K562 (cell line): Measurements from ENCODE around the gene MYL4. TPM values are rescaled to one million over a fixed set of nuclear protein-coding genes. Genes with fewer than 3 reads are reported as not detected.

Experiments used
- ATAC-seq: fragments of 200-7000 bp; cut with Tn5 transposase; 3 replicates; pipeline ENCODE4 v1.9.1; 2020; ENCODE audit warnings: moderate library complexity
- BruUV-seq: library from RNA; stranded (reverse); fragments of 400-500 nt; replicated peaks from 2 replicates; lab custom pipeline; 2021; lab: Mats Ljungman, UMichigan
- CTCF ChIA-PET: fragments of 300-600 bp; formaldehyde crosslinking; extraction: SDS; loops from one replicate; lab custom pipeline; 2021; ENCODE audit warnings: low intra/inter-chr PET ratio; lab: Yijun Ruan, JAX
- POLR2A ChIA-PET: fragments of 300-600, 350-650 bp; sonication (Branson Sonifier 250); formaldehyde crosslinking; extraction: SDS; loops from one replicate; lab custom pipeline; 2021; ENCODE audit warnings: antibody characterized with exemption, inconsistent platforms; lab: Yijun Ruan, JAX
- DNase-seq, 4 experiments: peaks; one replicate each; pipeline versions ENCODE4 v3.0.0 to v3.0.0-alpha.2; 2011 to 2018; ENCODE audit warnings: low spot score in 3 of 4, mixed read lengths in 3 of 4; ENCODE audit errors: extremely low read depth in 1 of 4
- FAIRE-seq: peaks from 2 replicates; lab custom pipeline; 2011; peaks lifted over from hg19 to GRCh38; lab: Jason Lieb, UNC
- H2AFZ ChIP-seq: 2 replicates; pipeline ENCODE4 v1.6.0; 2011; ENCODE audit warnings: low read depth, low read length, control low read depth, inconsistent platforms
- H3K27ac ChIP-seq: fragments of 200-600 bp; 3 replicates; pipeline ENCODE4 v1.8.0; 2011; ENCODE audit warnings: low read depth, mild to moderate bottlenecking, control low read depth, inconsistent platforms, low read length, moderate library complexity, mixed read lengths; ENCODE audit errors: extremely low read depth
- H3K27me3 ChIP-seq, 2 experiments: fragments of 300-600 bp in 1 of 2; 2 replicates in 1 of 2; 3 replicates in 1 of 2; pipeline versions ENCODE4 v1.6.0 to v1.8.0; 2011; ENCODE audit warnings: inconsistent platforms in 2 of 2, low read length in 2 of 2, mild to moderate bottlenecking in 1 of 2, mixed read lengths in 1 of 2, moderate library complexity in 1 of 2; ENCODE audit not compliant: control insufficient read depth in 2 of 2, insufficient read depth in 2 of 2
- H3K36me3 ChIP-seq: fragments of 300-600 bp; 3 replicates; pipeline ENCODE4 v1.8.0; 2011; ENCODE audit warnings: mild to moderate bottlenecking, low read length, inconsistent platforms; ENCODE audit not compliant: control insufficient read depth, insufficient read depth
- H3K4me1 ChIP-seq, 2 experiments: fragments of 200-600 bp in 1 of 2; replicated peaks in 1 of 2; 2 replicates in 1 of 2; 3 replicates in 1 of 2; pipeline versions ENCODE4 v1.5.1 to v1.8.0; 2011; ENCODE audit warnings: inconsistent platforms in 2 of 2, low read length in 2 of 2, mild to moderate bottlenecking in 1 of 2, mixed read lengths in 1 of 2, moderate library complexity in 1 of 2; ENCODE audit not compliant: control insufficient read depth in 2 of 2, insufficient read depth in 2 of 2
- H3K4me2 ChIP-seq: 2 replicates; pipeline ENCODE4 v1.6.1; 2011; ENCODE audit warnings: low read length, control low read depth, inconsistent platforms, mixed read lengths; ENCODE audit not compliant: insufficient read depth
- H3K4me3 ChIP-seq: fragments of 200-600 bp; sonication (generic), shearing (Covaris generic); 2 replicates; pipeline ENCODE4 v1.5.1; 2016; ENCODE audit warnings: control low read depth, inconsistent platforms
- H3K79me2 ChIP-seq: fragments of 200-600 bp; 3 replicates; pipeline ENCODE4 v1.8.0; 2011; ENCODE audit warnings: low read length, inconsistent platforms; ENCODE audit not compliant: control insufficient read depth, insufficient read depth
- H3K9ac ChIP-seq, 2 experiments: 2 replicates each; pipeline versions ENCODE4 v1.6.0 to v1.6.1; 2011; ENCODE audit warnings: low read depth in 2 of 2, low read length in 2 of 2, control low read depth in 1 of 2, inconsistent platforms in 1 of 2, mild to moderate bottlenecking in 1 of 2, mixed read lengths in 1 of 2; ENCODE audit not compliant: insufficient read depth in 1 of 2
- H3K9me1 ChIP-seq: one replicate; pipeline ENCODE4 v1.6.0; 2011; ENCODE audit warnings: inconsistent platforms, mild to moderate bottlenecking, low read length, moderate library complexity; ENCODE audit not compliant: control insufficient read depth, insufficient read depth
- H3K9me3 ChIP-seq: replicated peaks from 2 replicates; pipeline ENCODE4 v1.5.1; 2011; ENCODE audit warnings: low read depth, low read length, inconsistent platforms; ENCODE audit not compliant: control insufficient read depth, insufficient read depth
- H4K20me1 ChIP-seq: replicated peaks from 2 replicates; pipeline ENCODE4 v1.6.1; 2011; ENCODE audit warnings: low read length, inconsistent platforms, mixed read lengths; ENCODE audit not compliant: control insufficient read depth, insufficient read depth
- AFF1 ChIP-seq, 2 experiments: fragments of 450-650 bp; IDR thresholded peaks; 2 replicates each; pipeline ENCODE4 v1.6.1; 2018; ENCODE audit warnings: mild to moderate bottlenecking in 2 of 2, low read depth in 1 of 2; ENCODE audit not compliant: partially characterized antibody in 2 of 2
- BRD9 ChIP-seq: fragments of 450-650 bp; IDR thresholded peaks from 2 replicates; pipeline ENCODE4 v1.6.1; 2018; ENCODE audit warnings: low read depth; ENCODE audit not compliant: partially characterized antibody
- DPF2 ChIP-seq: fragments of 450-650 bp; IDR thresholded peaks from 2 replicates; pipeline ENCODE4 v1.6.1; 2016
- KHSRP ChIP-seq: fragments of 450-650 bp; IDR thresholded peaks from 2 replicates; pipeline ENCODE4 v1.6.1; 2017
- MAFK ChIP-seq: IDR thresholded peaks from 2 replicates; pipeline ENCODE4 v1.6.1; 2011; ENCODE audit warnings: low read length, improper control_type of control experiment
- MLLT1 ChIP-seq, 2 experiments: fragments of 450-650 bp; IDR thresholded peaks; 2 replicates each; pipeline ENCODE4 v1.6.1; 2016
- NR2C2 ChIP-seq, 2 experiments: fragments of 200-800 bp in 1 of 2; sonication (Bioruptor generic) in 1 of 2; sonication (generic) in 1 of 2; formaldehyde crosslinking in 1 of 2; IDR thresholded peaks; 2 replicates each; pipeline versions ENCODE4 v1.6.1 to v1.8.0; 2016 to 2022; ENCODE audit warnings: mild to moderate bottlenecking in 1 of 2, missing compliant biosample characterization in 1 of 2, missing genetic modification characterization in 1 of 2, missing genetic modification reagents in 1 of 2
- PURB ChIP-seq: sonication (generic); formaldehyde crosslinking; IDR thresholded peaks from 2 replicates; pipeline ENCODE4 v1.9.0; 2021; ENCODE audit warnings: low read depth, mild to moderate bottlenecking, missing genetic modification reagents
- RBM14 ChIP-seq: fragments of 200-400 bp; formaldehyde crosslinking; IDR thresholded peaks from 2 replicates; pipeline ENCODE4 v1.6.1; 2018; ENCODE audit warnings: low read depth, mild to moderate bottlenecking, low read length, moderate library complexity, borderline replicate concordance; ENCODE audit not compliant: insufficient read depth
- RUNX1 ChIP-seq: sonication (generic); IDR thresholded peaks from 2 replicates; pipeline ENCODE4 v1.6.1; 2016; ENCODE audit warnings: antibody characterized with exemption, low read depth
- ZNF398 ChIP-seq: fragments of 250-450 bp; sonication (Bioruptor Pico); IDR thresholded peaks from 2 replicates; pipeline ENCODE4 v1.8.0; 2021; ENCODE audit warnings: moderate library complexity, mild to moderate bottlenecking, inconsistent platforms
- WGBS: fragments of 100-300 bp; shearing (Covaris generic); methylation state at CpG from one replicate; pipeline ENCODE4 v1.1.6; 2016; ENCODE audit warnings: low coverage, mixed read lengths; ENCODE audit not compliant: insufficient coverage; ENCODE audit errors: missing lambda C conversion rate; 5-methylcytosine and 5-hydroxymethylcytosine counted together
- in situ Hi-C: fragments of 300-500 bp; cut with MboI; formaldehyde crosslinking; loops from 4 replicates; pipeline ENCODE4 v1.15.0; 2018; ENCODE audit warnings: inconsistent platforms, mixed read lengths
- intact Hi-C: fragments of 100-400 bp; cut with micrococcal nuclease; formaldehyde crosslinking; loops from 2 replicates; pipeline ENCODE4 v1.14.2; 2022
- polyA plus RNA-seq, 8 experiments: library from polyadenylated mRNA; depleted of rRNA in 4 of 8; stranded (reverse) in 5 of 8; unstranded in 3 of 8; fragments of >200 nt; fragmentation: Nextera tagmentation in 2 of 8; fragmentation: Illumina TruSeq in 1 of 8; extraction: Ambion mirVana in 2 of 8; extraction: Trizol in 1 of 8; gene quantifications; 2 replicates each; pipeline versions ENCODE4 v1.2.1 to v1.2.3, GENCODE V29; 2011 to 2014; ENCODE audit warnings: inconsistent platforms in 1 of 8, missing spikeins in 1 of 8
- total RNA-seq, 7 experiments: library from RNA; depleted of rRNA in 6 of 7; stranded (reverse); fragments of >200 nt in 6 of 7; fragmentation: Illumina TruSeq in 2 of 7; extraction: Trizol in 2 of 7; gene quantifications; 2 replicates each; pipeline versions ENCODE4 v1.2.1 to v1.2.3, GENCODE V29; 2011 to 2021; ENCODE audit warnings: low replicate concordance in 1 of 7

The MYL4 gene
- total and polyA plus RNA-seq, 9 of the 15 experiments (the other 6 are each of a cell fraction or from before 2014, with no cell fraction given), result 117 to 423 (median 221) TPM

GRCh38 chr17:47184681-47185080 lies 24.5 kb upstream of the MYL4 start (continued):
- TF ChIP-seq RBM14, result no peak
- TF ChIP-seq RUNX1, result no peak

GRCh38 chr17:47188271-47188875 lies 20.8 kb upstream of the MYL4 start:
- Histone ChIP-seq H3K4me1 (peaks cover 6 to 23% of the 10 kb centered on the region in 2 experiments; a peak in 3 of 5 replicates), H3K4me2 (peak overlapping the region; percentile 96), H2AFZ (peak overlapping the region; percentile 61), H3K9me1 (peaks cover 2% of the 10 kb centered on the region), H3K36me3 (peaks cover 11% of the 10 kb centered on the region), H3K27me3 (no peaks in the 10 kb centered on the region), H3K9me3 (no peaks in the 10 kb centered on the region), H3K27ac (peak overlapping the region; percentile 95), H4K20me1 (peaks cover 8% of the 10 kb centered on the region; the same call in 1 of the 2 replicates), H3K4me3 (peak overlapping the region; percentile 69), H3K9ac (peak overlapping the region; percentile 95 to 99), H3K79me2 (peaks cover 58% of the 10 kb centered on the region)
- in situ Hi-C loops, result no loop called here
- BruUV-seq, result TSS peak; percentile 63
- DNase-seq (peak in 1 of 4 experiments; percentile 25), ATAC-seq (peak; percentile 19), FAIRE-seq (no peak)
- WGBS, result under 1% methylated on average over 15 of the region's 15 CpGs
- ChIA-PET POLR2A (interaction anchor here (0.6 to 0.7 kb wide), 2 partner anchors 13 to 414 kb away, joined by 3 read pairs; no protein-coding TSS in a partner anchor), CTCF (no interaction called here)
- intact Hi-C loops, result loop anchor here (1.0 to 2.0 kb wide), 2 partner anchors 20 to 135 kb away; partner anchors contain the start of genes EFCAB13 and MYL4
- TF ChIP-seq ZNF398 (CRISPR knock-in tag) (no peak), KHSRP (no peak), AFF1 (IDR thresholded peaks at IDR 0.05; ENCODE audit: low read depth in 1 of 2, partially characterized antibody in 2 of 2) (peak in 1 of 2 experiments; percentile 14), BRD9 (peak; percentile 19), MLLT1 (IDR thresholded peaks at IDR 0.05) (peak in 1 of 2 experiments; percentile 19; a peak in 2 of 4 replicates), NR2C2 (CRISPR knock-in tag; IDR thresholded peaks at IDR 0.05) (no peak), NR2C2 (tag; IDR thresholded peaks at IDR 0.05) (0 out of 2 replicates have a peak, but pooled peaks have one; percentile 3), PURB (CRISPR knock-in tag) (no peak), MAFK (no peak), DPF2 (peak; percentile 35; the same call in 1 of the 2 replicates)
